Measurements from ENCODE around the gene ATL3.
"Not testable (repeated sequence)": the region's sequence is repeated elsewhere in the genome, so short reads cannot be mapped to it uniquely, and the experiment has no call there.

The ATL3 gene, protein sequence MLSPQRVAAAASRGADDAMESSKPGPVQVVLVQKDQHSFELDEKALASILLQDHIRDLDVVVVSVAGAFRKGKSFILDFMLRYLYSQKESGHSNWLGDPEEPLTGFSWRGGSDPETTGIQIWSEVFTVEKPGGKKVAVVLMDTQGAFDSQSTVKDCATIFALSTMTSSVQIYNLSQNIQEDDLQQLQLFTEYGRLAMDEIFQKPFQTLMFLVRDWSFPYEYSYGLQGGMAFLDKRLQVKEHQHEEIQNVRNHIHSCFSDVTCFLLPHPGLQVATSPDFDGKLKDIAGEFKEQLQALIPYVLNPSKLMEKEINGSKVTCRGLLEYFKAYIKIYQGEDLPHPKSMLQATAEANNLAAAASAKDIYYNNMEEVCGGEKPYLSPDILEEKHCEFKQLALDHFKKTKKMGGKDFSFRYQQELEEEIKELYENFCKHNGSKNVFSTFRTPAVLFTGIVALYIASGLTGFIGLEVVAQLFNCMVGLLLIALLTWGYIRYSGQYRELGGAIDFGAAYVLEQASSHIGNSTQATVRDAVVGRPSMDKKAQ

DNA sequence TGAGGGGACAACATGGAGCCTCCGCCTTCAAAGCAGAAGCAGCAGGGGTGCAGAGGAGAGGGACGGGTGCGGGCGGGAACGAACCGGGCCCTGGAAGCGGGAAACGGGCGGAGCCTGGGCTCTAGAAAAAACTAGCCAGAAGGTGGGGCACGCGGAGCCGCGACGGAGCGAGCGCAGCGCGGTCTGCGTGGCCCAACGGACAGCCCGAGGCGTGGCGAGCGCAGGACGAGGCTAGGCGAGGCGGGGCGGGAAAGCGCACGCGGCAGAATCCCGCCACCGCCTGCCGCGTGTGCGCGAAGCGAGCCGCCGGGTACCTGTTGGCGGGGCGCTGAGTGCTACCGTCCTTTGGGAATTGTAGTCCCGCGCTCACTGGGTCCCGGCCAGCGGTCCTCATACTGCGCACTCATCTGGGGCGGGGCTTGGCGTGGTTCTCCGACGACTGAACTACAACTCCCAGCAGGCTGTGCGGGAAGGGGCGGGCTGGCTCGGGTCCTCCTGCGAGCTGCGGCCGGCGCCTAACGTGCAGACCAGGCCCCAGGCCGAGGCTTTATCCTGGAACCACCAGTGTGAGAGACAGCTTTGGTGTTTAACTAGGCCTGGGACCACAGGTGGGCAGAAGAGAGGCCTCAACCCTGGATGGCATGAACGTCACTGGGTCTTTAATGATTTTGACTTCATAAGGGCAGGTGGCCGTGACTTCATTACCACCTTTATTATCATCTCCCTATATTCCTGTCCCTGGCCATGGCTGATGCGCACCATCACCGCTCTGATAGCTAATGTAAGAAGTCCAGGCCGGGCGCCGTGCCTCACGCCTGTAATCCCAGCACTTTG, at the start of gene ATL3:
TSS of gene ATL3 (minus strand) at position 55 of the 834 bp plus-strand sequence. CDS start at position 14, 41 bp downstream.
- in situ Hi-C loops (cut with HindIII; ENCODE audit: low sequenced_read_pairs): no loop called here

DNA sequence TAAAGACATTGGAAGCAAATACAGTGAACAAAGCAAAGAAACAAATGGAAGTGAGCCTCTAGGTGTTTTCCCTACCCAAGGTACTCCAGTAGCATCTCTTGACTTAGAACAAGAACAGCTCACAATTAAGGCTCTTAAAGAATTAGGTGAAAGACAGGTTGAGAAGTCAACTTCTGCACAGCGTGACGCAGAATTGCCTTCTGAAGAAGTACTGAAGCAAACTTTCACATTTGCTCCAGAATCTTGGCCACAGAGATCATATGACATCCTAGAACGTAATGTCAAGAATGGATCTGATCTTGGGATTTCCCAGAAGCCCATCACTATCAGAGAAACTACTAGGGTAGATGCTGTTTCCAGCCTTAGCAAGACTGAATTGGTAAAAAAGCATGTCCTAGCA, 49.4 kb upstream of the ATL3 start:
- in situ Hi-C loops (cut with HindIII; ENCODE audit: low sequenced_read_pairs): no loop called here

DNA sequence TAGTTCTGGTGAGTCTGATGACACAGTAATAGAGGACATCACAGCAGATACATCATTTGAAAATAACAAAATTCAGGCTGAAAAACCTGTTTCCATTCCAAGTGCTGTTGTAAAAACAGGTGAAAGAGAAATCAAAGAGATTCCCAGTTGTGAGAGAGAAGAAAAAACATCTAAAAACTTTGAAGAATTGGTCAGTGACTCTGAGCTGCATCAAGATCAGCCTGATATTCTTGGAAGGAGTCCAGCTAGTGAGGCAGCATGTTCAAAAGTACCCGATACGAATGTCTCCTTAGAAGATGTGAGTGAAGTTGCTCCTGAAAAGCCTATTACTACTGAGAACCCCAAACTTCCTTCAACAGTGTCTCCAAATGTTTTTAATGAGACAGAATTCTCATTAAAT, 48.8 kb upstream of the ATL3 start:
- in situ Hi-C loops (cut with HindIII; ENCODE audit: low sequenced_read_pairs): no loop called here

DNA sequence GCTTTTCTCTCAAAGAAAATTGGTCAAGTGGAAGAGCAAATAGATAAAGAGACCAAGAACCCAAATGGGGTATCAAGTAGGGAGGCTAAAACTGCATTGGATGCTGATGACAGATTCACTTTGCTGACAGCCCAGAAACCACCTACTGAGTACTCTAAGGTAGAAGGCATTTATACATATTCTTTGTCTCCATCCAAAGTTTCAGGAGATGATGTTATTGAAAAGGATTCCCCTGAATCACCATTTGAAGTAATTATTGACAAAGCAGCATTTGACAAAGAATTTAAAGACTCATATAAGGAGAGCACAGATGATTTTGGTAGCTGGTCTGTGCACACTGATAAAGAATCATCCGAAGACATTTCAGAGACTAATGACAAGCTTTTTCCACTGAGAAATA, 47.8 kb upstream of the ATL3 start:
- in situ Hi-C loops (cut with HindIII; ENCODE audit: low sequenced_read_pairs): no loop called here

DNA sequence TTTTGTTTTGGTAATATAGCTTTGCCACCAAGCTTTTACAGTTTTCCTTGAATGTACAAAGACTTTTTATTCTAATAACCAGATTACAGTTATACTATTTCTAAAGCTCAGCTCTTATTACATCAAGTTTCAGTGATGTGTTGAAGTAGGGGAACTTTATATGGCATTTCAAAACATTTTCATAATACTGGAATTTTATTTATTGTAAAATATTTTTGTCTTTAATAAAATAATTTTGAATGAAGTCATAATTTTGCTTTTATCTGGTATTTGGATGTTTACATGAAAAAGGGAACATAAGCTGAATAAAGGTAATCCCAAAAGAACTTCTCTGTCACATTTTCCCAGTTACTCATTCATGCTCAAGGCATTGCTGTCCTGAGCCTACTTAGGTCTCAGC, 44.9 kb upstream of the ATL3 start:
- in situ Hi-C loops (cut with HindIII; ENCODE audit: low sequenced_read_pairs): no loop called here

DNA sequence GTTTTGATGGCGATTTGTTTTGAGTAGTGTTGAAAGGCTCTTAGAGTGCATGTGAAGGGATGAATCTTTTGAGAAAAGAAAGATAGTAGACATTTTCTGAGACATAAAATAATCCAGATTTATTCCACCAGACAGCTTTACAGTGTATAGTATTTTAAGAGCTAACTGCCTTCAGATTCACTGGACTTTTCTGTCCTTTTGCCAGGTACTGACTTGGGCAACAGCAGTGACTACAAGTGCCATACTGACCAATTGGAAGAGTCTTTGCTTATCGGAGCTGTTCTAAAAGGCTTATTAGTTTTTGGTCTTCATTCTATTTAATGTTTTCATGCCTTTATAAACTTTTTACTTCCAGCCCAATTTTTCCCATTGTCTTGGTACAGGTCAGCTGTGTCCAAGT, 42.6 kb upstream of the ATL3 start:
- in situ Hi-C loops (cut with HindIII; ENCODE audit: low sequenced_read_pairs): no loop called here

DNA sequence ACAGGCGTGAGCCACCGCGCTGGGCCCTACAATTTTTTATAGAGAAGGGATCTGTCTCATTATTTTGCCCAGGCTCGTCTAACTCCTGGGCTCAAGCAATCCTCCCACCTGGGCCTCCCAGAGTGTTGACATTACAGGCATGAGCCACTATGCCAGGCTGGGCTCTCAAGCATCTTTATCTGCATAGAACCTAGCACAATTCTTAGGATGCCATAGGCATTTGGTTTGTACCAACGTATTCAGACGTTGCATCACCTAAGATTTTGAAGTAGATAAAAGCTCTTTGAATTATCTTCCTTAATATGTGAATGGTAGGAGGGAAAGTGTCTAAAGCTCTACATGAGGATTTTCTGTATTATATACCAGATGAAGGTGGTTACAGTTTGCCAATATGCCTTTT, 40.7 kb upstream of the ATL3 start:
- in situ Hi-C loops (cut with HindIII; ENCODE audit: low sequenced_read_pairs): no loop called here

DNA sequence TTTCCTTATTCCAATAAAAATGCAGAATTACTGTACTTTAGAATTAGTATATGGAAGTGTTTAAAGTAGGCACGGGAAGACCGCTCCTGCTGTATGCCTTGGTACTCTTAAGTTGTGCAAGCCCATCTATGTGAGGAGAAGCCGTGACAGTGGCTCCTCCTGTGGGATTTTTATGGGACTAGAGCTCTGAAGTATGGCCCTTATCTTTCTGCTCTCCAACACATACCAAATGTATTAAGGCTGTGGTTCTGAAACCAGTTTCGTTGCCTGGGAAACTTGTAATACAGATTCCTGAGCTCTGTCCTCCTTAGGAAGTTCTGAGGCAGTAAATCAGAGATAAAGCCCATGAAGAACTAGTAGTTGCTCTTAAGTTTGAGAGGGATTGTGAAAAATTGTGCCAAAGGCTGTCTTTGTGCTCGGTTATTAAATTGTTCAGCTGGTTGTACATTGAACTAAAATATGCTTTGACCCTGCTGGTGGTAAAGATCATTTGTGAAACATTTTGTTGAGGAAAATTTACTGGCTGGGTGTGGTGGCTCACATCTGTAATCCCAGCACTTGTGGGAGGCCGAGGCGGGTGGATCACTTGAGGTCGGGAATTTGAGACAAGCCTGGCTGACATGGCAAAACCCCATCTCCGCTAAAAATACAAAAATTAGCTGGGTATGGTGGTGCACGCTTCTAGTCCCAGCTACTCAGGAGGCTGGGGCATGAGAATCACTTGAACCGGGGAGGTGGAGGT, 39.5 kb upstream of the ATL3 start:
- in situ Hi-C loops (cut with HindIII; ENCODE audit: low sequenced_read_pairs): no loop called here

DNA sequence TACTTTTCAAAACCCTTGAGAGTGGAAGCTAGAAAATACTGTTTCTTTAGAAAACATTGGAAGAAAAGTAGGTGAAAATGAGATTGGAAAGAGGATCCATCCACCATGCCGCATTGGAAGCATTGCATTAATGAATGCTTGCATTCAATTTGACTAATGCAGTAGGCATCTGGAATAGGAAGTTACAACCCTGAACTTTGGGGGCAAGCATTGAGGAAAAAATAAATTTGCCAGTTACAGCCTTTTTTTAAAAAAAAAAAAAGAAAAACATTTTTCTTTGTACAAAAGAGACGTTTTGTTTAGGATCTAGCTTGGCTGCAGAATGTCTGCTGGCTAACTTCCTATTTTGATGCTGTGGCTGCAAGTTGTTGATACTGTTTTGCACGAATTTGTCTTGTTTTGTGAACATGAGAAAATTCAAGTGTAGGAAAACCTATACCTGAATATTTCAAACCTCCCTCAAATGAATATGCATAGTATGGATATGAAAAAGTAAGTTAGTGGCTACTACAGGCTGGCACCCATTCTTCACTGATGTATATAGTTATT, 38.2 kb upstream of the ATL3 start:
- in situ Hi-C loops (cut with HindIII; ENCODE audit: low sequenced_read_pairs): no loop called here

DNA sequence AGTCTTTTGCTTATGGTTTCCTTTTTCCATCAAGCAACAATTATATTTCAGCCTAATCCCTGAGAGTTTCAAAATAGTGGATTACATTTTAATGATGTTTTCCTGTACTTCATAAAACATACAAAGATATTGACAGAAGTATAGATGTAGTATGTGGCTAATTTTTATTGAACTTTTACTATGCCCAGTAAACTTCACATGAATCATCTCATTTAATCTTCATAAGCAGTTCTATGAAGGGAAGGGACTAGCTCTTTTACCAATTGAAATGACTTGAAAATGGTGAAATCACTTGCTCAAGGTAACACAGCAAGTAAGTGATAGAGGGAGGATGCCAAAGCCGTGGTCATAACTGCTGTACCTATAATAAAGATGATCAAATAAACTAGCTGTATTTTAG, 37.6 kb upstream of the ATL3 start:
- in situ Hi-C loops (cut with HindIII; ENCODE audit: low sequenced_read_pairs): no loop called here

DNA sequence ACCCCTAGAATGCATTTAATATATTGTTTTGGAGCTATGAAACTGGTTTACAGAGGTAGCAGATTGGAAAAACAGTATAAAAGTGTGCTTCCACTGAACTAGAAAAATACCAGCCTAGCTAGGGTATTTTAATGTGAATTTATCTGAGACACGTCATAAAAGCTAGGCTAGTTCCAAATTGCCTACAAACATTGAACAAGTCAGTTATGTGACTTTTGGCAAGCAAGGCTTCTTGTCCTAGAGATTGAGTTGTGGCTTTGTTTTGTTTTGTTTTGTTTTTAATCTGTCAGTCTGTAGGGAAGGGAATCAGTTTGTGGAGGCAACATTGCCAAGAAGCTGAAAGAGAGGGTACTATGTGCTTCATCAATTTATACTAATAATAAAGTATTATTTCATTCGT, 34.4 kb upstream of the ATL3 start:
- in situ Hi-C loops (cut with HindIII; ENCODE audit: low sequenced_read_pairs): no loop called here

DNA sequence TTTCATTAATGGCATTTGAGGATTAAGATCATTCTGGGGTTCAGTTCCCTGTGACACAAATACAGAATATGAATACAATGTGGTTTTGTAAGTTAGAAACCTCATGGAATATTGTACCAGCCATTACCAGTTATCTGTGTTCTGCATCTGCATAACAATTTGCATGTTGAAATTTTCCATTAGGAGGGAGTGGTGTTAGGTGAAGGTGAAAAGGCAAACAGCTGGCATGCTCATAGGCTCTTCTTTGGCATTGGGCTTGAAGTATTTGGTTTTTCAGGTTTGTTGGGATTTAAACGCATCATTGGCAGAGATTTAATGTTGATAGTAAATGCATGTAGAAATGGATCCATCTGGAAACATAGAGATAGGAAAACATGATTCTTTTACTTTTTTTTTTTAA, 28.7 kb upstream of the ATL3 start:
- in situ Hi-C loops (cut with HindIII; ENCODE audit: low sequenced_read_pairs): no loop called here

DNA sequence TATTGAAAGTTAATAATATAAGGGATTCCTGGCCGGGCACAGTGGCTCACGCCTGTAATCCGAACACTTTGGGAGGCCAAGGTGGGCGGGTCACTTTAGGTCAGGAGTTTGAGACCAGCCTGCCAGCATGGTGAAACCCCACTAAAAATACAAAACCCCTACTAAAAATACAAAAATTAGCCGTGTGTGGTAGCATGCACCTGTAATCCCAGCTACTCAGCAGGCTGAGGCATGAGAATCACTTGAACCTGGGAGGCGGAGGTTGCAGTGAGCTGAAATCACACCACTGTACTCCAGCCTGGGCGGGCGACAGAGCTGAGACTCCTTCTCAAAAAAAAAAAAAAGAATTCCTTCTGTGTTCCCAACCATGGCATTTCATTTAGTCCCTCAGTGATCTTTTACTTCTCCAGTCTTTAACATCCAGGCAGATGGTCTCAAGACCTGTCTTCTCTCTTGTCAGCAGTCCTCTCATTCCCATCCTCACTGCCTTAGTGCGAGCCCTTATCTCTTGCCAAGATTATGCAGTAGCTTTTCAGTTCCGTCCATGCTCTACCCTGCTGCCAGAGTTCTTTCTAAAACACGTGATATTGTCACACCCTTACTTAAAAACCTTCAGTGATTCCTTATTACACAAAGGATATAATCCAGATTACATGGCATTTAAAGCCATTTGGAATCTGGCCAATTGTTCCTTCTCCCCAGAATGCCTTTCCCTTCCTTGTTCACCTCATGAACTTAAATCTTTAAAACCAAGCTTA, 28.0 kb upstream of the ATL3 start:
- in situ Hi-C loops (cut with HindIII; ENCODE audit: low sequenced_read_pairs): no loop called here

DNA sequence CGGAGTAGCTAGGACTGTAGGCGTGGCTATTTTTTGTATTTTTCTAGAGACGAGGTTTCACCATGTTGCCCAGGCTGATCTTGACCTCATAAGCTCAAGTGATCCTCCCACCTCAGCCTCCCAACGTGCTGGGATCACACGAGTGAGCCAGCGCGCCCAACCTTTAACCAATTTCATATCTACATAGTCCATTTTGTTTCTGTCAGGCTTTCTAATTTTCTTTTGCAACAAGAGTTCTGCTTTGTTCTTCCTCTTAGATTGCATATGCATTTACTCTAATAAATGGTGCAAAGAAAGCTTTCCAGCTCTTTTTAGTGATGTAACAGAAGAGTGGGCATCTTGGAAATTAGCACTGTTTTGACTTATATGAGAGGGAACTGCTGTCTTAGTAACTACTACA, 23.4 kb upstream of the ATL3 start:
- in situ Hi-C loops (cut with HindIII; ENCODE audit: low sequenced_read_pairs): no loop called here

DNA sequence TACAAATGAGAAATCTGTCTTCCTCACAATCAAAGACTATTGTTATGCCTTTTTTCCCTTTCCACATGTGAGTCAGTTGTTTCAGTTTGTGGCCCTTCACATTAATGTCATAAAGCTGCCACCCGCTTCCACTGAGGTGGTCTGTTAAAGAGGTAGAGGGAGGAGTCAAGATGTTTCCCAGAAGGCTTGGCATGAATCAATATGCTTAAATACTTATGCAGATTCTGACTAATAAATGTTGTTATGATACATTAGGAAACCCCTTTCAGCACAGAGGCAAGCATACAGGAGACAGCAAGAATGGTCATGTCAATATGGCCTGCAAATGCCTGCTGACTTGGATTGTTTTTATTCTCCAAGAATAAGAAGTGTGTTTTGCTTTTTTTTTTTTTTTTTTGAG, 16.7 kb upstream of the ATL3 start:
- in situ Hi-C loops (cut with HindIII; ENCODE audit: low sequenced_read_pairs): no loop called here

DNA sequence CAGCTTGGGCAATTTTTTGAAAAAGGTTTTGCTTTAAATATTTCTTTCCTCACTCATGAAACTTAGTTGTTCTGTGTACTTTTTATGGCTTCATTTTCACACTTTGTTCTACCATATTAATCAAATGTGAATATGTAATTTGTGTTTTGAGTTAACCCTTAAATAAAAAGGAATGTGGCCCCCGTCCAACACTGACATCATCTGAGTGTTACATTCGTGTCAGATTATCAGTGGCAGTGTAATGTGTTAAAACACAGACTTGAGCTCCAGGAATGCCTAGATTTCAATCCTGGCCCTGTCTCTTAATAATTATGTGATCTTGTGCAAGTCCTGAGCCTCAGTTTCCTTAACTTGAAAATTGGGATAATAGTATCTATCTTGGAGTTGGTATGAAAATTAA, 15.8 kb upstream of the ATL3 start:
- in situ Hi-C loops (cut with HindIII; ENCODE audit: low sequenced_read_pairs): no loop called here

DNA sequence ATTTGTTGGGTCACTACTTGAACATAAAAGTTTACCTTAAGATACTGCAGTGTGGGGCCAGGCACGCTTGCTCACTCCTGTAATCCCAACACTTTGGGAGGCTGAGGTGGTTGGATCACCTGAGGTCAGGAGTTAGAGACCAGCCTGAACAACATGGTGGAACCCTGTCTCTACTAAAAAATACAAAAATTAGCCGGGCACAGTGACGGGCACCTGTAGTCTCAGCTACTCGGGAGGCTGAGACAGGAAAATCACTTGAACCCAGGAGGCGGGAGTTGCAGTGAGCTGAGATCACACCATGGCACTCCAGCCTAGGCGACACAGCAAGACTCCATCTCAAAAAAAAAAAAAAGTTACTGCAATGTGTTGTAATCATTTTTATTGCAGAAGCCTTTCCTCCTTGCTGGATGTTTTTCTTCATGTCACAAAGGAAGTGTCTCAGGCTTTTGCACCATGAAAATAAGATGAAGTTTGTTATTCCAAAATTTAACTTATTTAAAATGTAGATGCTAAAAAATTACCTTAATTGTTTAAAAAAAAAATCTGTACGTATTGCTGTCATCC, 14.1 kb upstream of the ATL3 start:
- in situ Hi-C loops (cut with HindIII; ENCODE audit: low sequenced_read_pairs): not testable (repeated sequence)

DNA sequence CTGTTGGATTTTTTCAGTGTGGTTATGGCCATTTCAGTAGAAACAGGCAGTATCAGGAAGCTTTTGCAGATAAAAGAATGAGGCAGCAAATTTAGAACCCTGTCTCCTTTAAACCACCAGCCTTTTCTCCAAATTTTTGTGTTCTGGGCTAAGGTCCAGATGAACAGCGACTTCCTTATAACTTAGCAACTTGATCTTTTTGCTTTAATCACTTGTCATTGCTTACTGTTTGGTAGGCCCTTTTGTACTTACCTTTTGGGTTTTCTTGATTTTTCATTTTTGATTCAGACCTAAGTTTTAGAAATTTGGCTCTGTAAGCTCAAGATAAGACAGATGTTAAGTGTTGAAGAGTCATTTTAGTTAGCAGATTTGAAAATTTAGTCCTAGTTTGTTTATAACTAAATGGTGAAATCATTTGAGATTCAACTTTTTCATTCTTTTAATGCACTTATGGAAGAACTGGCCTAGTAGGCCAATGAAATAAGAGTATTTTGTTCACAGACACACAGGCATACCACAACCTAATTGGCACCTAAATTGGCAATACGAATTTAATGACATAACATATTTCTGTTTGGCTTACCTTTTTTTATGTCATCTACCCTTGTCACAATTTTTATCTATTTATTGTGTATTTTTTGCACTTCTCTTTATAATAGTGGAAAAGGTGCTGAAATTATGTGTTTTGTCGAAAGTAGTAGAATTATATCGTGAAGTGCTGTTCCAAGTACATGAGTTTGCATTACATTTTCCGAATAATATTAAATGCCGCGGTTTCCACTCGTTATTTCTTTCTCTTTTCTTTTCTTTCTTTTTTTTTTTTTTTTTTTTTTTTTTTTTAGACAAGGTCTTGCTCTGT, 12.2 kb upstream of the ATL3 start:
- in situ Hi-C loops (cut with HindIII; ENCODE audit: low sequenced_read_pairs): no loop called here

All from DLD1 (cell line).